Peyer's patch (tissue), 4 donors: ENCODE measurements around the gene JADE2. TPM values are rescaled to one million over a fixed set of nuclear protein-coding genes. Genes with fewer than 3 reads are reported as not detected.

Experiments
- DNase-seq, 3 donors: peaks; one replicate each; pipeline ENCODE4 v3.0.0-alpha.2; 2017 to 2019
- H3K27ac ChIP-seq, 4 donors: fragments of 200-600 bp; sonication (generic); one replicate each; pipeline ENCODE4 v1.5.1; 2016 to 2019
- H3K27me3 ChIP-seq, 2 donors: fragments of 200-600 bp; sonication (generic); one replicate each; pipeline ENCODE4 v1.5.1; 2019
- H3K36me3 ChIP-seq, 3 donors: fragments of 200-600 bp; sonication (generic); one replicate each; pipeline ENCODE4 v1.5.1; 2016 to 2019
- H3K4me1 ChIP-seq, 4 donors: fragments of 200-600 bp; sonication (generic); one replicate each; pipeline ENCODE4 v1.5.1; 2016 to 2019
- H3K4me3 ChIP-seq, 4 donors: fragments of 200-600 bp; sonication (generic); 1 replicate in 3 of 4; 2 replicates in 1 of 4; pipeline ENCODE4 v1.5.1; 2016 to 2019; ENCODE audit warnings: mild to moderate bottlenecking in 1 of 4
- H3K9me3 ChIP-seq, 4 donors: fragments of 200-600 bp; sonication (generic); one replicate each; pipeline ENCODE4 v1.5.1; 2016 to 2019; ENCODE audit warnings: mild to moderate bottlenecking in 1 of 4
- CTCF ChIP-seq, 6 experiments: fragments of 450-650 bp in 4 of 6; fragments of 200-600 bp in 2 of 6; sonication (generic) in 1 of 6; IDR thresholded peaks; one replicate each; pipeline ENCODE4 v1.5.1; 2017 to 2019; ENCODE audit warnings: antibody characterized with exemption in 6 of 6, mild to moderate bottlenecking in 3 of 6, moderate library complexity in 1 of 6
- POLR2A ChIP-seq, 2 donors: fragments of 450-650 bp; IDR thresholded peaks; one replicate each; pipeline ENCODE4 v1.5.1; 2017; ENCODE audit warnings: antibody characterized with exemption in 2 of 2, mild to moderate bottlenecking in 2 of 2, moderate library complexity in 2 of 2
- total RNA-seq, 4 donors: library from RNA; depleted of rRNA; stranded (reverse); fragments of >200 nt; gene quantifications; one replicate each; pipeline ENCODE4 v1.1.0, GENCODE V29; 2016

JADE2 gene
- total RNA-seq, 4 donors from 2014 or later, result 51.5 to 77.6 (median 57.4) TPM

DNA sequence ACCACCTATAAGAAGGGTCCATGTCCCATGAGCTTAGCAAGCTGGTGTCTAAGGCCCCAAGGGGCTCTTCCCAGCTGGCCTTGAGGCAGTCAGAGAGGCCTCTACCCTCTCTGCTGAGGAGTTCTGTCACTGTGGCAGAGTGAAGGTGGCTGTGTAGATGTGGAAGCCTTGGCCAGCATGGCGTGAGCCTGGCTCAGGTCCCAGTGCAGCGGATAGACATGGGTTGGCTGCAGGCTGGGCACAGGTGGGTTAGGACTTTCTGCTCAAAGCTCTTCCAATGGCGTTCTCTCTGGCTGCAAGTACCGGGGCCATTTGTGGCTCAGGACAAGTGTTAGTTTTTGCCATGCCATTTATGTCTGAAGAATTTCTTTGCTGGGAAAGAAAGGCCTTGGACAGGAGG, 47.3 kb downstream of the JADE2 start:
- Histone ChIP-seq H3K27me3 (no peaks in the 10 kb centered on the region), H3K4me3 (no peak overlapping the region), H3K27ac (no peak overlapping the region), H3K9me3 (no peaks in the 10 kb centered on the region), H3K4me1 (peaks cover 0 to 30% (median 4%) of the 10 kb centered on the region in 4 donors), H3K36me3 (peaks cover 0 to 93% (median 0%) of the 10 kb centered on the region in 3 donors)
- DNase-seq, result no peak
- TF ChIP-seq POLR2A (IDR thresholded peaks at IDR 0.05), result no peak
- no peak for TF ChIP-seq CTCF (IDR thresholded peaks at IDR 0.05)

DNA sequence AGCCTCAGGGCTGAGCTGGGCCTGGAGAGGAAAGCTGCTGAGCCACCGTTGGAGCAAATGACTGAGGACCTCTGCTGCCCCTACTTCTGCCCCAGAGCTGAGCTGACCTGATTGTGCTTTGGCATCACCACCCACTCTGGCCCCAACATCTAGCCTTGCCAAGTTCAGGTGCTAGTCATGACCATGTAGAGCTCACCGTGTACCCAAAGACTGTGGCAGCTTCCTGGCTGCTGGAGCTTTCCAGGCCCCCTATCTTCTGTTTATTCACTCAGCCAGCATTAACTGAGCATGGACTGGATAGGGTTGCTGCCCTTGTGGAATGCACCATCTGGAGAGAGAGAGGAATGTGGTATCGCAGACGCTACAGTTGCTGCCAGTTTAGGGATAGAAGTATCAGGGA, 49.1 kb downstream of the JADE2 start:
- TF ChIP-seq CTCF (IDR thresholded peaks at IDR 0.05) (no peak), POLR2A (IDR thresholded peaks at IDR 0.05) (no peak)
- no peak overlapping the region for H3K4me3 ChIP-seq
- peaks cover 0 to 96% (median 2%) of the 10 kb centered on the region in 3 donors for H3K36me3 ChIP-seq

GRCh38 chr5:134575316-134575715, 49.8 kb downstream of the JADE2 start:
- H3K4me3 ChIP-seq, result no peak overlapping the region
- DNase-seq, result no peak
- no peaks in the 10 kb centered on the region for H3K9me3 ChIP-seq
- peaks cover 0 to 10% (median 0%) of the 10 kb centered on the region in 4 donors for H3K4me1 ChIP-seq
- H3K36me3 ChIP-seq, result peaks cover 0 to 100% (median 2%) of the 10 kb centered on the region in 3 donors
- no peaks in the 10 kb centered on the region for H3K27me3 ChIP-seq
- TF ChIP-seq CTCF (IDR thresholded peaks at IDR 0.05) (no peak), POLR2A (IDR thresholded peaks at IDR 0.05) (no peak)
- H3K27ac ChIP-seq, result no peak overlapping the region

More for the DNA sequence above, 49.1 kb downstream of the JADE2 start:
- Histone ChIP-seq H3K27me3 (no peaks in the 10 kb centered on the region), H3K4me1 (peaks cover 0 to 13% (median 0%) of the 10 kb centered on the region in 4 donors), H3K9me3 (no peaks in the 10 kb centered on the region), H3K27ac (no peak overlapping the region)
- no peak for DNase-seq

- Histone ChIP-seq H3K4me3 (no peak overlapping the region), H3K27ac (no peak overlapping the region), H3K9me3 (no peaks in the 10 kb centered on the region), H3K36me3 (peaks cover 0 to 100% (median 2%) of the 10 kb centered on the region in 3 donors), H3K27me3 (no peaks in the 10 kb centered on the region), H3K4me1 (peaks cover 0 to 10% (median 0%) of the 10 kb centered on the region in 4 donors)
- TF ChIP-seq CTCF (IDR thresholded peaks at IDR 0.05) (no peak), POLR2A (IDR thresholded peaks at IDR 0.05) (no peak)
- no peak for DNase-seq
These were observed 51.0 kb downstream of the JADE2 start for GRCh38 chr5:134576386-134577021.

GRCh38 chr5:134577022-134577795, 51.7 kb downstream of the JADE2 start:
- Histone ChIP-seq H3K36me3 (peaks cover 0 to 93% (median 2%) of the 10 kb centered on the region in 3 donors), H3K27ac (no peak overlapping the region), H3K9me3 (no peaks in the 10 kb centered on the region), H3K4me1 (peaks cover 0 to 10% (median 0%) of the 10 kb centered on the region in 4 donors), H3K4me3 (no peak overlapping the region), H3K27me3 (no peaks in the 10 kb centered on the region)
- no peak for TF ChIP-seq POLR2A (IDR thresholded peaks at IDR 0.05)
- TF ChIP-seq CTCF (IDR thresholded peaks at IDR 0.05), result no peak
- no peak for DNase-seq
